NCI-H82 treated with DMSO at 0.1 percent for 48 hours (cell line): ENCODE results near the gene GDF2.

ENCODE experiments used
- DNase-seq: peaks from one replicate; lab custom pipeline; 2025; ENCODE audit not compliant: unreplicated experiment; lab: John Stamatoyannopoulos, UW

Gene GDF2

GRCh38 chr10:47332946-47333345 is 10.7 kb downstream of the GDF2 start:
- DNase-seq, result no peak

GRCh38 chr10:47333532-47333931 is 11.3 kb downstream of the GDF2 start:
- no peak for DNase-seq

- no peak for DNase-seq
Observed at GRCh38 chr10:47334466-47335295, 12.4 kb downstream of the GDF2 start.

- DNase-seq, result no peak
Observed at GRCh38 chr10:47335906-47336305, 13.7 kb downstream of the GDF2 start.

GRCh38 chr10:47336387-47337134 is 14.3 kb downstream of the GDF2 start:
- no peak for DNase-seq

GRCh38 chr10:47337310-47337709 is 15.1 kb downstream of the GDF2 start:
- DNase-seq, result no peak

- DNase-seq, result no peak
Observed at GRCh38 chr10:47339186-47339735, 17.0 kb downstream of the GDF2 start.

GRCh38 chr10:47339759-47340607 is 17.7 kb downstream of the GDF2 start:
- DNase-seq, result no peak

- no peak for DNase-seq
Observed at GRCh38 chr10:47340608-47341170, 18.4 kb downstream of the GDF2 start.

GRCh38 chr10:47344996-47345870 is 23.0 kb downstream of the GDF2 start:
- no peak for DNase-seq

- DNase-seq, result peak; percentile 90
Observed at GRCh38 chr10:47346581-47347302, 24.5 kb downstream of the GDF2 start.

GRCh38 chr10:47347303-47347675 is 25.0 kb downstream of the GDF2 start:
- no peak for DNase-seq

- peak; percentile 85 for DNase-seq
Observed at GRCh38 chr10:47348138-47348651, 25.9 kb downstream of the GDF2 start, which contains the start of gene RBP3. Gene RBP3, plus strand, starts transcription at chr10:47348363. Its CDS starts 122 bp downstream, at chr10:47348485.

- no peak for DNase-seq
Observed at GRCh38 chr10:47348661-47349470, 26.6 kb downstream of the GDF2 start.

GRCh38 chr10:47349516-47349915 is 27.3 kb downstream of the GDF2 start:
- DNase-seq, result no peak

GRCh38 chr10:47349941-47350371 is 27.7 kb downstream of the GDF2 start:
- DNase-seq, result no peak

- DNase-seq, result no peak
Observed at GRCh38 chr10:47350671-47351640, 28.7 kb downstream of the GDF2 start.
